ENCODE results near the gene CRIP3.

GRCh38 chr6:43311666-43312065 is 3.0 kb upstream of the CRIP3 start:
- TF ChIP-seq CTCF (IDR thresholded peaks at IDR 0.05) (no peak), ZFX (IDR thresholded peaks at IDR 0.05; ENCODE audit: borderline replicate concordance) (no peak)
